Progenitor cell of endocrine pancreas (in vitro differentiated cells): ENCODE measurements around the gene WDFY4. TPM values are rescaled to one million over a fixed set of nuclear protein-coding genes. Genes with fewer than 3 reads are reported as not detected.

Experiments
- DNase-seq: peaks from one replicate; pipeline ENCODE4 v3.0.0; 2021; ENCODE audit warnings: low spot score; ENCODE audit not compliant: unreplicated experiment
- H3K27ac Mint-ChIP-seq: 2 replicates; pipeline ENCODE4 v1.8.0; 2021; ENCODE audit warnings: mild to moderate bottlenecking, moderate library complexity, mixed read lengths
- H3K27me3 Mint-ChIP-seq: 2 replicates; pipeline ENCODE4 v1.8.0; 2021; ENCODE audit warnings: mixed read lengths
- H3K36me3 Mint-ChIP-seq: 2 replicates; pipeline ENCODE4 v1.8.0; 2022; ENCODE audit warnings: mixed read lengths; ENCODE audit not compliant: insufficient read depth
- H3K4me1 Mint-ChIP-seq: 2 replicates; pipeline ENCODE4 v1.8.0; 2021; ENCODE audit warnings: low read depth, mixed read lengths
- H3K4me3 Mint-ChIP-seq: 2 replicates; pipeline ENCODE4 v1.8.0; 2021; ENCODE audit warnings: low read depth, mild to moderate bottlenecking, moderate library complexity, mixed read lengths
- H3K9me3 Mint-ChIP-seq: 2 replicates; pipeline ENCODE4 v1.8.0; 2021; ENCODE audit warnings: low read depth, mixed read lengths
- CTCF ChIP-seq: fragments of 200-600 bp; sonication (generic); IDR thresholded peaks from one replicate; pipeline ENCODE4 v1.5.0; 2021; ENCODE audit warnings: antibody characterized with exemption, mild to moderate bottlenecking; ENCODE audit not compliant: unreplicated experiment
- total RNA-seq: library from RNA; stranded (reverse); gene quantifications from 2 replicates; pipeline ENCODE4 v1.2.1, GENCODE V29; 2021

Gene WDFY4
- total RNA-seq, 1 donor from 2014 or later, result 0.07 TPM

- Mint-ChIP-seq H3K36me3 (no peaks in the 10 kb centered on the region), H3K4me1 (no peaks in the 10 kb centered on the region), H3K27ac (no peak overlapping the region), H3K27me3 (peaks cover 14% of the 10 kb centered on the region), H3K9me3 (no peaks in the 10 kb centered on the region), H3K4me3 (no peak overlapping the region)
- TF ChIP-seq CTCF, result no peak
- DNase-seq, result no peak
These were observed 45.3 kb downstream of the WDFY4 start for GRCh38 chr10:48729941-48730457.

- Mint-ChIP-seq H3K27me3 (peaks cover 13% of the 10 kb centered on the region), H3K27ac (no peak overlapping the region), H3K4me1 (no peaks in the 10 kb centered on the region), H3K36me3 (no peaks in the 10 kb centered on the region), H3K9me3 (no peaks in the 10 kb centered on the region), H3K4me3 (no peak overlapping the region)
- no peak for TF ChIP-seq CTCF
- no peak for DNase-seq
These were observed 46.5 kb downstream of the WDFY4 start for GRCh38 chr10:48731141-48731540.

- H3K27ac Mint-ChIP-seq, result no peak overlapping the region
- H3K4me3 Mint-ChIP-seq, result no peak overlapping the region
- no peaks in the 10 kb centered on the region for H3K9me3 Mint-ChIP-seq
- DNase-seq, result no peak
- H3K36me3 Mint-ChIP-seq, result no peaks in the 10 kb centered on the region
- no peaks in the 10 kb centered on the region for H3K4me1 Mint-ChIP-seq
- TF ChIP-seq CTCF, result no peak
- peaks cover 10% of the 10 kb centered on the region for H3K27me3 Mint-ChIP-seq
These were observed 47.0 kb downstream of the WDFY4 start for GRCh38 chr10:48731654-48732053.

GRCh38 chr10:48733329-48733728 lies 48.7 kb downstream of the WDFY4 start:
- Mint-ChIP-seq H3K27ac (no peak overlapping the region), H3K4me1 (no peaks in the 10 kb centered on the region), H3K9me3 (no peaks in the 10 kb centered on the region), H3K36me3 (no peaks in the 10 kb centered on the region), H3K4me3 (no peak overlapping the region), H3K27me3 (peaks cover 3% of the 10 kb centered on the region)
- DNase-seq, result no peak
- TF ChIP-seq CTCF, result no peak

GRCh38 chr10:48735836-48736390 lies 51.2 kb downstream of the WDFY4 start:
- no peak for TF ChIP-seq CTCF
- Mint-ChIP-seq H3K4me3 (no peak overlapping the region), H3K9me3 (no peaks in the 10 kb centered on the region), H3K27ac (no peak overlapping the region), H3K4me1 (peaks cover 1% of the 10 kb centered on the region), H3K27me3 (no peaks in the 10 kb centered on the region), H3K36me3 (no peaks in the 10 kb centered on the region)
- no peak for DNase-seq
